ENCODE results near the gene PWWP2A.
A peak's percentile ranks its signal among the peaks of the same experiment; 100 is the strongest.

Gene PWWP2A

DNA sequence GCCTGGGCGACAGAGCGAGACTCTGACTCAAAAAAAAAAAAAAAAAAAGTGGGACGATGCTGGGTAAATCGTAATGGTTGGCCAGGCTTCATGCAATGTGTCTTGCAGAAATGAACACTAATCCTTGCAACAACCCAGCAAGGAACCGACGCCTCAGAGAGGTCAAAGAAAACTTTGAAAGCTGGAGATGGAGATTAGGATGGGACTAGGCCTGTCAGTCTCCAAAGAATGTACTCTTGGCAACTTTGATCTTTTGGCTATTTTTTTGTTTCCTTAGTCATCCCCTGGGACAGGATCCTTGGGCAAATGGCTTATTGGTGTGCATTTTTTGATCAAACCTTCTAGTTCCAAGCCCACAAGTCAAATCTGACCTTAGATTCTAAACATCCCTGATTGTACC lies 10.6 kb upstream of the PWWP2A start:
- FAIRE-seq: no peak

GRCh38 chr5:160128632-160129031 lies 9.4 kb upstream of the PWWP2A start:
- FAIRE-seq: no peak

DNA sequence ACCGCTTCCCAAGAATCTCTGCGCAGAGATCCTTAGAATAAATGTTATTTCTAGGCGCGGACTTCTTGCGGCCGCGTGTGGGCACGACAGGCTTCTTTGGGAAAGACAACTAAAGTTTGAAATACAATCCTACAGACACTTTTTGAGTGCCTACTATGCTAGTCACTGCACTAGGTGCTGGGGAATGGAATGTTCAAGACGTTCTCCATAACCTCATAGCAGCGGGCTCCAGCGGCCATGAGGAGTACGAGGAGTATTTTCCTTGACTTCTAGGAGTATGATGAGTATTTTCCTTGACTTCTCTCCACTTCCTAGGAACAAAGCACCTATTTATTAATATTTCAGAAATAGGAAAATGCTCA lies 636 bp upstream of the PWWP2A start:
- no peak for FAIRE-seq

DNA sequence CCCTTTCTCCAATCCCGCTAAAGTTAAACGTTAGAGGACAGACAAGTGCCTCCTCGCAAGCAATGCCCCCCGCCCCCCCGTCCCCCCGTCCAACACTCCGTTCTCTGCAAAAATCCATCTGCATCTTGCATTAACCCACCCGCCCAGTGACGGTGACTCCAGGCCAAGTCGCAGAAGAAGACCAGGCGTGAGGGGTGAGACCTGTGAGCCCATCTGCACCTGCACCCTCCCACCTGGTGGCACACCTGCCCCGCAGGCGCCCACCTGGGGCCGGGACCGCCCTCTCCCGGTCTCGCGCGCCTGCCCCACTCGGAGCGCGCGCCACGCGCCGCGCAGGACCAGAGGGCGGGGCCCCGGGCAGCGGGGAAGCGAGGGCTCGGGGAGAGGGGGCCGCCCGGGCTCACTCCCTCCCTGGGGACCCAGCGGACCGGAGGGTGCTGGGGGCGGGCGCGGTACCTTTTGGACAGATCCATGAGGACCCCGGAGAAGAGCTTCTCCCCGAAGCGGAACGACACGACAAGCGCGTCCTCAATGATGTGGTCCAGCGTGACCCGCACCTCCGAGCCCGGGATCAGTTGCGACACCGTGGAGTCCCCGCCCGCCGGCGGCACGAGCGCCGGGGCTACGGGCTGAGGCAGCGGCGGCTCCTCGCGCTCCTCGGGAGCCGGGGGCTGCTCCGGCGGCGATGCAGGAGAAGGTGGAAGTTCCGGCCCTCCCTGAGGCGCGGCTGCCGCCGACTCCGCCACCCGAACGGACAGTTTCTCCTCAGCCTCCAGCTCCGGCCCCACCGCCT lies 705 bp downstream of the PWWP2A start:
- no peak for FAIRE-seq

DNA sequence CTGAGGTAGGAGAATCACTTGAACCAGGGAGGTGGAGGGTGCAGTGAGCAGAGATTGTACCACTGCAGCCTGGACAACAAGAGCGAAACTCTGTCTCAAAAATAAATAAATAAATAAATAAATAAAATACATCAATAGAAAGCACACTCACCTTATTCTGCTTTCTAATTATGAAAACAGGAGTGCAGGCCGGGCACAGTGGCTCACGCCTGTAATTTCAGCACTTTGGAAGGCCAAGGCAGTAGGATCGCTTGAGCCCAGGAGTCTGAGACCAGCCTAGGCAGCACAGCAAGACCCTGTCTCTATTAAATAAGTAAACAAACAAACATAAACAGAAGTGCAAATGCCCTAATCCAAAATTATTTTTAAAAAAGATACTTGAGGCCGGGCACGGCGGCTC lies 2.3 kb downstream of the PWWP2A start:
- FAIRE-seq: no peak

GRCh38 chr5:160108124-160108523 lies 11.1 kb downstream of the PWWP2A start:
- no peak for FAIRE-seq

GRCh38 chr5:160105686-160106360 lies 13.4 kb downstream of the PWWP2A start:
- no peak for FAIRE-seq

DNA sequence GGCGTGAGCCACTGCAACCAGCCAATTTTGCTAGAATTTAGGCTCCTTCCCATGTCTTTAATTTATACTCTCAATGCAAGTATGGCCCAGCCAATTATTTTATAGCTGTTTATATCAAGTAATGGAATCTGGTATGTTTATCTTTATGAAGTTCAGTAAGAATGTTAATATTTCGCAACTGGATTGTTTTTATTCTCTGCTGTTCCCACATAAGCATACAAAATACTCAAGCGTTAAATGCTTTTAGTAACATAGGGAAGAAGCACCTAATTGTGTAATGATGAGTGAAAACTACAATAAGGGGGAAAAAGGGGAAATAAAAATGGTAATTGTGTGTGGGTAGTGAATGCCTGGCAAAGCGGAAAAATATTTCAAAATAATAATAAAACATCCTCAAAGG lies 21.3 kb downstream of the PWWP2A start:
- FAIRE-seq: no peak

DNA sequence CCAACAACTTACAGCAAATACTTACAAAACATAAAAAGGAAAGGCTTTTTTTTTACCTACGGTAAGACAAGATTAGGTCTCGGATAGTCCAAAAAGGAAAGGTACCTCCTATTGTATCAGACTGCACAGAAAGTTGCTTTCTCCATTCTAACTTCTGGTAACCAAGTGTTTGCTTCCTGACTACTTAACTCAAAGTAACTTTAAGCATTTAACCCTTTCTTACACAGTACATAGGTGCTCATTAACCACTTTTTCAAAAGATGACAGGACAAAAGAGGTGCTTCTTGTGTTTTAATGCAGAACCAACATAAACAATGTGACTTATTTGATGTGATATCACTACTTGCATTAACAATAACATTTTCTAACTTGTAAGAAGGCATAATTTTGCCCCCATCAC lies 23.1 kb downstream of the PWWP2A start:
- no peak for FAIRE-seq

GRCh38 chr5:160092960-160093707 lies 26.1 kb downstream of the PWWP2A start:
- no peak for FAIRE-seq

GRCh38 chr5:160092514-160092913 lies 26.7 kb downstream of the PWWP2A start:
- no peak for FAIRE-seq

- peak; percentile 51 for FAIRE-seq
Observed at GRCh38 chr5:160090059-160090458, 29.2 kb downstream of the PWWP2A start.

DNA sequence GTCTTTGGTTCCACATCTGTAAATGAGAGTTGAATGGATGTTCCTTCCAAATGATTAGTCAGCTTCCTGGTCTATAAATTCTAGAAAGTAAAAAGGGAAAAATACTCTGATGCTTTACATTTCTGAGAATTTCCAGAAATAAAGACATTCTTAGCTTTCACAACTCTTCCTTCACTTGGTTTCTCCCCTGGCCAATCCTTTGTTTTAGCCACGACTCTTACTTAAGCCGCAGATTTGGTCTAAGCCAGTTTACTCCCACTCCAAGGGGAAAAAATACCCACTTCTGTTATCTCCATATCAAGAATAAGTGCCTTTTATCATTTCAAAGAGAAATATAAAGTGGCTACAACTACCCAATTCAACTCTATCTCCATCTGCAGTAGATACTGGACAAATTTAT lies 29.7 kb downstream of the PWWP2A start:
- FAIRE-seq: no peak

DNA sequence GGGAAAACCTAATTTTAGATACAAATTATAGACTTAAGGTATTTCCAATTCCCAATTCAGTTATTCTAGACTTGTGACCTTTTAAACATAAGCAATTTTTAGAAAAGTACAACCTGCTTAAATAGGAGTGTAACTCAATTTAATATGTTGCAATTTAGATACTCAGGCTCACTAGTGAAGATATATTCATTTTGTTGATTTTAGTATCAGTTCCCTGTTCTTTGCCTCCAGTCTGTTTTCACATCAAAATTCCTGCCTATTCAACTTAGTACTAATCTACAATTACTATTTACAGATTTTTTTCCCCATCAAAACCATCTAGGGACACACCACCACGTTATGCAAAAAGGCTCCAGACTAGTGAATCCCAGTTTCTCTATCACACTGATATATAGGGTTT lies 30.4 kb downstream of the PWWP2A start:
- no peak for FAIRE-seq

- FAIRE-seq: no peak
Observed at GRCh38 chr5:160087199-160087598, 32.1 kb downstream of the PWWP2A start.

DNA sequence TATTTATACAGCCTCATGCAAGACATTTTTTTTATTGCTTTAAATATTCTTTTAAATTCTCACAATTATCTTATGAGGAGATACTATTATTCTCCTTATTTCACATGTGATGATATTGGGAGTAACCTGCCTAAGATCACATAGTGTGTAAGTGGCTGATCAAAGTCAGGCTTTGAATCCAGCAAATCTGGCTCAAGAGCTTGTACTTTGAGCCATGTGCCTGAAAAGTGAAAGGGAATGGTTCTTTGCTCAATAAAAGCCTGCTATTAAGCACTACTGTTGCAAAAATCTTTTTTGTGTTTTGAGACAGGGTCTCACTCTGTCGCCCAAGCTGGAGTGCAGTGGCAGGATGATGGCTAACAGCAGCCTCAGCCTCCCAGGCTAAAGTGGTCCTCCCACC lies 35.1 kb downstream of the PWWP2A start:
- FAIRE-seq: no peak

- FAIRE-seq: no peak
Observed at GRCh38 chr5:160083501-160083900, 35.7 kb downstream of the PWWP2A start.

- peak; percentile 23 for FAIRE-seq
Observed at GRCh38 chr5:160082614-160083500, 36.4 kb downstream of the PWWP2A start.

- no peak for FAIRE-seq
Observed at GRCh38 chr5:160081495-160081894, 37.8 kb downstream of the PWWP2A start.

DNA sequence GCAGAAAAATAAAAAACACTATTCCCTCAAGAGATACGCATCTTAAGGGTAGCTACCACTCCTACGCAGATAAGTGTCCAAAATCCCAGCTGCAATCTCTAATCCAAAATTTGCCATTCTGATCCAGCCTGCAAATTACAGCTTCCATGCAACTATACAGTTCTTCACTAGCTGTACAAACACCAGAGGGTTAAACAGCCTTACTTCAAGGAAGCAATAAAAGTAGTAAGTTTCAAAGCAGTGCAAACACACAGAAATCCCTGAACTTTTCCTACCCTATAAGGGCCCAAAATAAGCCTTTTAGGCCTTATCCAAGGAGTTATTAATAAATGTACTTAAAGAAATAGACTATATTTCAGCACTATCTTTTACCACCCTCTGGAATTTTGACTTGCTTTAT lies 39.5 kb downstream of the PWWP2A start:
- FAIRE-seq: no peak

DNA sequence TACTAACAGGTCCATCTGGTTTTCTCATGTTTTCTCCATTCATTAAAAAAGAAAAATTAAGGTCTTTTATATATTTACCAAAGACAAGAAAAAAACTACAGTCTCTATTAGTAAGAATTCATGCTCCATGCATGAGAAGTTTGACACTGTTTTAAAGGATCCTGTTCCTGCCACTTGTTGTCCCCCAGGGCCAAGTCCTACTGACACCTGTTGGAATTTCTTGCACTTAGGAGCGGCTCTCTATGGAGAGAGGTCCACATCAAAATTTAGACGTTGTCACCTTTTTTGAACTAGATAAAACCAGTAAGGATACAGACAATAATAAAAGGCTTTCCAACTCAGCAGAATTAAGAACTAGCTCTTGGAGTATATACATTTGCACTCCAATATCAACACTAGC lies 42.3 kb downstream of the PWWP2A start:
- FAIRE-seq: no peak

GRCh38 chr5:160075073-160075472 lies 44.2 kb downstream of the PWWP2A start:
- no peak for FAIRE-seq

DNA sequence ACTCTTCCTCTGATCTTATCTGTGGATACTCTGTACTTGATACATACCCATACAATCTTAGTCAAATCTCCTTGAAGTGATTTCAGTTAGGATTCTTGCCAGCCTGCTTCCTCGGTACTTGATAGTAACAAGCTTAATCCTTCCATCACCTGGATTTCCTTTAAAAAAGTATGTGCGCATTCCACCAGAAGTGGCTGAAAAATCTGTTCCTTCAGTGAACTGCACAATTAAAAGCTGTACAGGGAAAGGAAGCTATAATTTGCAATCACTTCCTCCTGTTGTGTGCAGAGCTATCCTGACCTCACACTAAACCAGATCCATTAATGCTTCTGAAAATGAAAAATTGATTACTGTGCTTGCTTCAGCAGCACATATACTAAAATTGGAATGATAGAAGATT lies 47.3 kb downstream of the PWWP2A start:
- FAIRE-seq: no peak

Data from A204.1 (cell line).